BJ (cell line): ENCODE measurements around the gene MFF. TPM values are rescaled to one million over a fixed set of nuclear protein-coding genes. Genes with fewer than 3 reads are reported as not detected.

Experiments
- CTCF ChIA-PET: fragments of 350-600 bp; formaldehyde crosslinking; extraction: SDS; loops from one replicate; lab custom pipeline; 2021; ENCODE audit warnings: antibody characterized with exemption, inconsistent platforms; lab: Yijun Ruan, JAX
- POLR2A ChIA-PET: fragments of 300-600 bp; sonication (Branson Sonifier 250); formaldehyde crosslinking; extraction: SDS; loops from one replicate; lab custom pipeline; 2021; ENCODE audit warnings: antibody characterized with exemption; lab: Charles Lee
- DNase-seq: peaks from one replicate; pipeline ENCODE4 v3.0.0-alpha.2; 2011; ENCODE audit warnings: low read depth
- H3K27me3 ChIP-seq: 2 replicates; pipeline ENCODE4 v1.6.0; 2011; ENCODE audit warnings: low read length; ENCODE audit not compliant: control insufficient read depth, insufficient read depth
- H3K36me3 ChIP-seq: 2 replicates; pipeline ENCODE4 v1.5.1; 2011; ENCODE audit warnings: low read length; ENCODE audit not compliant: control insufficient read depth, insufficient read depth
- H3K4me3 ChIP-seq: 2 replicates; pipeline ENCODE4 v1.5.1; 2011; ENCODE audit warnings: low read depth, mild to moderate bottlenecking, control low read depth, low read length
- polyA plus RNA-seq: library from polyadenylated mRNA; depleted of rRNA; stranded (reverse); fragments of >200 nt; gene quantifications from 2 replicates; pipeline ENCODE4 v1.2.3, GENCODE V29; 2011
- TF ChIP-seq, protein P1 (sequence below): IDR thresholded peaks from 2 replicates; pipeline ENCODE4 v1.5.1; 2011; ENCODE audit warnings: low read depth, mild to moderate bottlenecking, control low read depth, inconsistent platforms, low read length, moderate library complexity; ENCODE audit not compliant: insufficient read depth

The MFF gene
- polyA plus RNA-seq, 1 experiment = 56.0 TPM

- POLR2A ChIA-PET = no interaction called here
- CTCF ChIA-PET = interaction anchor here (1.5 to 1.6 kb wide), 2 partner anchors 32 to 51 kb away, joined by 4 to 5 read pairs; no protein-coding TSS in a partner anchor
- TF ChIP-seq, protein P1, sequence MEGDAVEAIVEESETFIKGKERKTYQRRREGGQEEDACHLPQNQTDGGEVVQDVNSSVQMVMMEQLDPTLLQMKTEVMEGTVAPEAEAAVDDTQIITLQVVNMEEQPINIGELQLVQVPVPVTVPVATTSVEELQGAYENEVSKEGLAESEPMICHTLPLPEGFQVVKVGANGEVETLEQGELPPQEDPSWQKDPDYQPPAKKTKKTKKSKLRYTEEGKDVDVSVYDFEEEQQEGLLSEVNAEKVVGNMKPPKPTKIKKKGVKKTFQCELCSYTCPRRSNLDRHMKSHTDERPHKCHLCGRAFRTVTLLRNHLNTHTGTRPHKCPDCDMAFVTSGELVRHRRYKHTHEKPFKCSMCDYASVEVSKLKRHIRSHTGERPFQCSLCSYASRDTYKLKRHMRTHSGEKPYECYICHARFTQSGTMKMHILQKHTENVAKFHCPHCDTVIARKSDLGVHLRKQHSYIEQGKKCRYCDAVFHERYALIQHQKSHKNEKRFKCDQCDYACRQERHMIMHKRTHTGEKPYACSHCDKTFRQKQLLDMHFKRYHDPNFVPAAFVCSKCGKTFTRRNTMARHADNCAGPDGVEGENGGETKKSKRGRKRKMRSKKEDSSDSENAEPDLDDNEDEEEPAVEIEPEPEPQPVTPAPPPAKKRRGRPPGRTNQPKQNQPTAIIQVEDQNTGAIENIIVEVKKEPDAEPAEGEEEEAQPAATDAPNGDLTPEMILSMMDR = no peak
- no peak for DNase-seq
- H3K36me3 ChIP-seq = no peaks in the 10 kb centered on the region
- H3K27me3 ChIP-seq = no peaks in the 10 kb centered on the region
- H3K4me3 ChIP-seq = no peak overlapping the region; the same call in 1 of the 2 replicates
These were observed 1.7 kb downstream of the MFF start for GRCh38 chr2:227326783-227327182.

- TF ChIP-seq, protein P1 = no peak
- ChIA-PET POLR2A (no interaction called here), CTCF (no interaction called here)
- peaks cover 3% of the 10 kb centered on the region; the same call in 1 of the 2 replicates for H3K36me3 ChIP-seq
- no peak for DNase-seq
- no peak overlapping the region for H3K4me3 ChIP-seq
- H3K27me3 ChIP-seq = no peaks in the 10 kb centered on the region
These were observed 10.7 kb downstream of the MFF start for GRCh38 chr2:227335713-227336112.

DNA sequence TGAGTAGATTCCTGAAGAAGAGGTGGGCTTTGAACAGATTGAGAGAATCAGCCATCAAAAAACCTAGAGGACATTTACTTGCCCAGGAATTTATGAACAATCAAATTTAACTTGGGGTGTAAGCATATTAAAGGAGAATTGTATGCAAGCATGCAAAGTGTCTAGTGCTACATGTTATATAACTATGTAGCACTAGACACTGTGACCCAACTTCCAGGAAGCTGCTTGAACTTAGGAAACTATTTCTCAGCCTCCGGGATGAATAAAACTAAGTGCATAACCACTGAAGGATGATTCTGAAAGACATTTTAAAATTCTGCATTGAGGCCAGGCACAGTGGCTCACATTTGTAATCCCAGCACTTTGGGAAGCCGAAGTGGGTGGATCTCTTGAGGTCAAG, 12.4 kb downstream of the MFF start:
- Histone ChIP-seq H3K27me3 (no peaks in the 10 kb centered on the region), H3K4me3 (no peak overlapping the region), H3K36me3 (peaks cover 5% of the 10 kb centered on the region; the same call in 1 of the 2 replicates)
- TF ChIP-seq, protein P1 = no peak
- CTCF ChIA-PET = no interaction called here
- POLR2A ChIA-PET = no interaction called here
- no peak for DNase-seq

GRCh38 chr2:227339098-227339599, 14.1 kb downstream of the MFF start:
- CTCF ChIA-PET = interaction anchor here (1.5 kb wide), 1 partner anchor 101 kb away, joined by 3 read pairs; no protein-coding TSS in a partner anchor

GRCh38 chr2:227340106-227340505, 15.1 kb downstream of the MFF start:
- H3K36me3 ChIP-seq = peaks cover 5% of the 10 kb centered on the region; the same call in 1 of the 2 replicates
- ChIA-PET CTCF (interaction anchor here (0.6 to 1.3 kb wide), 2 partner anchors 40 to 492 kb away, joined by 3 to 4 read pairs; no protein-coding TSS in a partner anchor), POLR2A (no interaction called here)
- no peak overlapping the region for H3K4me3 ChIP-seq
- no peak for DNase-seq
- TF ChIP-seq, protein P1 = no peak
- H3K27me3 ChIP-seq = no peaks in the 10 kb centered on the region

More at GRCh38 chr2:227339098-227339599, 14.1 kb downstream of the MFF start:
- Histone ChIP-seq H3K36me3 (peaks cover 5% of the 10 kb centered on the region; the same call in 1 of the 2 replicates), H3K27me3 (no peaks in the 10 kb centered on the region), H3K4me3 (no peak overlapping the region)
- POLR2A ChIA-PET = no interaction called here
- TF ChIP-seq, protein P1 = no peak
- no peak for DNase-seq
